ENCODE results near the gene RIPOR2.

Gene RIPOR2

DNA sequence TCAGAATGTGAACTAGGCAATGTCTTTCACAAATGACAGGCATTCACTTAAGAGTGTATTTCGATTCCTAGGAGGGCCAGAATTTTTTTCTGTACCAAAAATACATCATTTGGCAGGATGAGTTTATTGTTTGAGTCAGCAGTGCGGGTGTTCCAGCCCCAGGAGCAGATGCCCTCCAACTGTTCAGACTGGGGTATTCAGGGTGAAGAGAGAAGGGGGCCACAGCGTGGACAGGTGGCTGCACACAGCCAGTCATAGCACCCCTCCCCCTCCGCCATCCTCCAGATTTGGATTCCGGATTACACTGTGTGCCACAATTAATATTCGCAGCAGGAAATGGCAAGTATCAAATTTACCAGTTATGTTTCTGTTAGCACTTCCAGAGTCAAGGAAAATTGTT is 38.6 kb downstream of the RIPOR2 start:
- POLR2A ChIA-PET (ENCODE audit: low non-redundant PET), result no interaction called here

DNA sequence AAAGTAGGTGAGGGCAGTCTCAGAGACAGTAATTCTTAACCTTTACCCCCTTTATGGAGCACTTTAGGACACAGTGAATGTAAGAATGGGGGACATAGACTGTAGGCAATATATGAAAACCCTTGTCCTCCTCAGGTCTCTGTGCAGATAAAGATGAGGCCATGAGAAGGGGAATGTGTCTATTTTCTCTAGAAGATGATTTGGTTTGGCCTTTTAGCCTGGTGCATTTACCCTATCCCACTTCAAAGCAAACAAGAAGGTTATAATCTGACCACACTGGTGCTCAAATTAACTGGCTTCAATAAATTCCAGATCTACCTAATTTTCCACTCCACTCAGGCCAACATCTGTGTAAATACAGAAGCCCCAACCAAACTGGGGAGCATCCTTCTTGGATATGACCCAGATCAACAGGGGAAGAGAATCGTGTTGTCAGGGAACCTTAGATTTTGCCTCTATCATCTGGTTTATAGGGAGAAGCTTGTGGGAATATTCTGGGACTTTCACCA is 42.4 kb downstream of the RIPOR2 start:
- ChIA-PET CTCF (no interaction called here), POLR2A (ENCODE audit: low non-redundant PET) (no interaction called here)
- DNase-seq (ENCODE audit: low spot score), result no peak
- no peak overlapping the region for H3K27ac ChIP-seq
- TF ChIP-seq, protein P1, sequence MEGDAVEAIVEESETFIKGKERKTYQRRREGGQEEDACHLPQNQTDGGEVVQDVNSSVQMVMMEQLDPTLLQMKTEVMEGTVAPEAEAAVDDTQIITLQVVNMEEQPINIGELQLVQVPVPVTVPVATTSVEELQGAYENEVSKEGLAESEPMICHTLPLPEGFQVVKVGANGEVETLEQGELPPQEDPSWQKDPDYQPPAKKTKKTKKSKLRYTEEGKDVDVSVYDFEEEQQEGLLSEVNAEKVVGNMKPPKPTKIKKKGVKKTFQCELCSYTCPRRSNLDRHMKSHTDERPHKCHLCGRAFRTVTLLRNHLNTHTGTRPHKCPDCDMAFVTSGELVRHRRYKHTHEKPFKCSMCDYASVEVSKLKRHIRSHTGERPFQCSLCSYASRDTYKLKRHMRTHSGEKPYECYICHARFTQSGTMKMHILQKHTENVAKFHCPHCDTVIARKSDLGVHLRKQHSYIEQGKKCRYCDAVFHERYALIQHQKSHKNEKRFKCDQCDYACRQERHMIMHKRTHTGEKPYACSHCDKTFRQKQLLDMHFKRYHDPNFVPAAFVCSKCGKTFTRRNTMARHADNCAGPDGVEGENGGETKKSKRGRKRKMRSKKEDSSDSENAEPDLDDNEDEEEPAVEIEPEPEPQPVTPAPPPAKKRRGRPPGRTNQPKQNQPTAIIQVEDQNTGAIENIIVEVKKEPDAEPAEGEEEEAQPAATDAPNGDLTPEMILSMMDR (conservative IDR thresholded peaks at IDR 0.05; ENCODE audit: low read depth), result no peak

More for the DNA sequence above, 38.6 kb downstream of the RIPOR2 start:
- TF ChIP-seq, protein P1 (conservative IDR thresholded peaks at IDR 0.05; ENCODE audit: low read depth), result no peak
- CTCF ChIA-PET, result no interaction called here
- DNase-seq (ENCODE audit: low spot score), result no peak
- no peak overlapping the region for H3K27ac ChIP-seq

DNA sequence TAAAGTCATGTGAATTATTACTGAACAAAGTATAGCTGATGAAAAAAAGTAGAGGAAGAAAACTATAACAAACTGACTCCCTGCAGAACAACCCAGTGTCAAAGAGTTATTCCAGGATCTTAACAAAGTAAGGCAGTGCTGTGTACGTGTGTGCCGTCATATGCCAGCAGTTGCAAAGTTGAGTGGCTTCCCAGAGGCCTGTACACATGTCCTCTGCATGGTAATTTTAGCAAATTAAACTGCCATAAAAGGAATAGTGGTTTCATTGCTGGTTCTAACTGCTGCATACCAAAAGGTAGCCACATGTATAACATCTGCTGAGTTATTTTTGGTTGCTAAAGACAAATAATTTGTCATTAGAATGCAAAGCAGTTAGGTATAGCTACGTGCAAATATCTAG is 44.8 kb downstream of the RIPOR2 start:
- TF ChIP-seq, protein P1 (conservative IDR thresholded peaks at IDR 0.05; ENCODE audit: low read depth), result no peak
- POLR2A ChIA-PET (ENCODE audit: low non-redundant PET), result no interaction called here
- CTCF ChIA-PET, result interaction anchor here (0.6 to 0.7 kb wide), 2 partner anchors 42 to 101 kb away, joined by 3 to 5 read pairs; no protein-coding TSS in a partner anchor
- H3K27ac ChIP-seq, result no peak overlapping the region
- DNase-seq (ENCODE audit: low spot score), result no peak

DNA sequence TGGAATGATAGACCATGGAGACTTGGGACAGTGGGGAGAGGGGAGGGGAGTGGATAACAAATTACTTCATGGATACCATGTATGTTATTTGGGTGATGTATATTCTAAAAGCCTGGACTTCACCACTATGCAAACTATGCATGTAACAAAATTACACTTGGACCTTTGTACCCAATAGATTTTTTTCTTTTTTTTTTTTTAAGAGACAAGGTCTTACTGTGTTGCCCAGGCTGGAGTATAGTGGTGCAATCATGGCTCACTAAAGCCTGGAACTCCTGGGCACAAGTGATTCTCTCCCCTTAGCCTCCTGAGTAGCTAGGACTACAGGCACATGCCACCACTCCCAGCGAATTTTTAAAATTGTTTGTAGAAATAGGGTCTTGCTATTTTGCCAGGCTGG is 45.3 kb downstream of the RIPOR2 start:
- ChIA-PET CTCF (no interaction called here), POLR2A (ENCODE audit: low non-redundant PET) (no interaction called here)
- TF ChIP-seq, protein P1 (conservative IDR thresholded peaks at IDR 0.05; ENCODE audit: low read depth), result no peak
- DNase-seq (ENCODE audit: low spot score), result no peak
- H3K27ac ChIP-seq, result no peak overlapping the region

DNA sequence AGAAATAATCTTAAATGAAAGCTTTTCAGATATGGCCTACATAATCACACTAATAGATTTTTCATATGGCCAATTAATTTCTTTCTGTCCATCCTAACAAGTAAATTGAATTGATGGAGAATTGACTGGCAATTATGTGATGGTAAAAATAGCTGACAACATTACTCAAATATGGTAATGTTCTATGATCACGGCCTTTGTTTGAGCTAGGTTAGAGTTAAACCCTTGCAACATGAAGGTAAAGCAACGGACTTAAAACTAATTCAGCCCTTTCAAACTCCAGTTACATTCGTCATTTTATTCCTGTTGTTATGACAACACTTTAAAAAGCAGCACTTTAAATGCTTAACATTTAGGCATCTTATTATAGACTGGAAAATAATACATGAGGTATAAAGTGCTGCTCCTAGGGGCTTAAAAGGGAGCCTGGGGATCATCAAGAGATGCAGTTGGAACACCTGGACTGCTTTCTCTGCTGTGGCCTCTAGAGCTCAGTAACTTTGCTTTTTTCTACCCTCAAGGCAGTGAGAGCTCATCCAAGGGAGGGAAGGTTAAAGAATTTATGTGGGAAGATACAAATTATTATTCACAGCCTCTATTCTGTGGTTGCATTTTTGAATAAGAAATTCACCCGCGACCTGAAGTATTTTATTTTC is 46.9 kb downstream of the RIPOR2 start:
- H3K27ac ChIP-seq, result no peak overlapping the region
- POLR2A ChIA-PET (ENCODE audit: low non-redundant PET), result no interaction called here
- TF ChIP-seq, protein P1 (conservative IDR thresholded peaks at IDR 0.05; ENCODE audit: low read depth), result no peak
- CTCF ChIA-PET, result interaction anchor here (1.3 kb wide), 1 partner anchor 12 kb away, joined by 4 read pairs; no protein-coding TSS in a partner anchor
- DNase-seq (ENCODE audit: low spot score), result no peak

DNA sequence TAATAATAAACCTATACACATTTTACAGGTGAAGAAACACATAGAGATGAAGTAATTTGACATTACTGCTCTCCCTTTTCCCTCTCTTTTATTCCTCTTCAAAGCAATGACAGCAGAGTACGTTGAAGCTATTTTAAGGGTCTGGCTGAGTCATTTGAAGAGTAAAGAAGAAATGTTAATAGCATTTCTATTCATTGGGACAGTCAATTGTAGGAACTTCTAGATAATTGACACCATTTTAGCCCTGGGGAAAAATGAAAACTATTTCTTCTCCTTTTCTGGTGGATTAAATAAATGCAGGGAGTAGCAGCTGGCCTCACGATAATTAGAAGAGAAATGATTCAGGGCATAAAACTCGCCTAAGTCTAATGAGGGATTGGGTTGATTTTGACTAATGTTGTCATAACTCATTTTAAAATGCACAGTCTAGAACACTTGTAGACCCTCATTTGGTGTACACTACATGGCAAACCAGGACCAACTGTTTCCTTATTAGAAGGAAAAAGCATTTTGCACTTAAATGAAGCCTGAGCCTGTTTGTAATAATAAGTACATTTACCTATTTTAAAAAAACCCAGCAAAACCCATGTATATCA is 48.1 kb downstream of the RIPOR2 start:
- ChIA-PET POLR2A (ENCODE audit: low non-redundant PET) (no interaction called here), CTCF (interaction anchor here (1.3 kb wide), 1 partner anchor 10 kb away, joined by 4 read pairs; no protein-coding TSS in a partner anchor)
- DNase-seq (ENCODE audit: low spot score), result no peak
- no peak overlapping the region for H3K27ac ChIP-seq
- TF ChIP-seq, protein P1 (conservative IDR thresholded peaks at IDR 0.05; ENCODE audit: low read depth), result no peak
